Measurements from ENCODE around the gene ITGB4.

ITGB4 gene

DNA sequence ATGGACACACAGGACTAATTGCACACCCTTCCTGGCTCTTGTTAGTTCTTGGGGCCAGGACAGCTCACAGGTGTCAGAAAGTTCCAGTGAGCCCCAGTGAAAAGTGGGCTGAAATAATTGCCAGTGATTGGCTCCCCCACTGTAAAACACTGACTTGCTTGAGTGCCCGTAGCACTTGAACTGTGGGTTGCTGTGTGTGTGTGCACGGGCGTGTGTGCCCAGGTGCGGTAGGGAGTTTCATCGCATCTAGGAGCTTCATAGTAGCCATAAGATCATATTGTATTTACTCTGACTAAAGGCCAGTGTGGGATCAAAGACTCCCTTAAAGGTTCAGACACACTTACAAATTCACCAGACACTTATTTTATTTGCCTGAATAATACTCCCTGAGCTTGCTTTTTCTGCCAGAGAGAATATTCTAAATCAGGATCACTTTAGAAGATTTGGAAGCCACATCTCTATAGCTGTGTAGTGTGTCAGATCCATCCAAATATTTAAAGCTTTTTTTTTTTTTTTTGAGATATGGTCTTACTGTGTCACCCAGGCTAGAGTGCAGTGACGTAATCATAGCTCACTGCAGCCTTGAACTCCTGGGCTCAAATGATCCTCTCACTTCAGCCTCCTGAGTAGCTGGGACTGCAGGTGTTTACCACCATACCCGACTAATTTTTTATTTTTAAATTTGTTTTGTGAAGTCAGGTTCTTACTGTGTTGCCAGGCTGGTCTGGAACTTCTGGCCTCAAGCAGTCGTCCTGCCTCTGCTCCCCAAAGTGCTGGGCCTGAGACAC lies 74.8 kb downstream of the ITGB4 start:
- DNase-seq (ENCODE audit: low spot score): no peak
- in situ Hi-C loops (cut with MboI; ENCODE audit: low sequenced_read_pairs, unreplicated experiment): no loop called here
- TF ChIP-seq, protein P1, sequence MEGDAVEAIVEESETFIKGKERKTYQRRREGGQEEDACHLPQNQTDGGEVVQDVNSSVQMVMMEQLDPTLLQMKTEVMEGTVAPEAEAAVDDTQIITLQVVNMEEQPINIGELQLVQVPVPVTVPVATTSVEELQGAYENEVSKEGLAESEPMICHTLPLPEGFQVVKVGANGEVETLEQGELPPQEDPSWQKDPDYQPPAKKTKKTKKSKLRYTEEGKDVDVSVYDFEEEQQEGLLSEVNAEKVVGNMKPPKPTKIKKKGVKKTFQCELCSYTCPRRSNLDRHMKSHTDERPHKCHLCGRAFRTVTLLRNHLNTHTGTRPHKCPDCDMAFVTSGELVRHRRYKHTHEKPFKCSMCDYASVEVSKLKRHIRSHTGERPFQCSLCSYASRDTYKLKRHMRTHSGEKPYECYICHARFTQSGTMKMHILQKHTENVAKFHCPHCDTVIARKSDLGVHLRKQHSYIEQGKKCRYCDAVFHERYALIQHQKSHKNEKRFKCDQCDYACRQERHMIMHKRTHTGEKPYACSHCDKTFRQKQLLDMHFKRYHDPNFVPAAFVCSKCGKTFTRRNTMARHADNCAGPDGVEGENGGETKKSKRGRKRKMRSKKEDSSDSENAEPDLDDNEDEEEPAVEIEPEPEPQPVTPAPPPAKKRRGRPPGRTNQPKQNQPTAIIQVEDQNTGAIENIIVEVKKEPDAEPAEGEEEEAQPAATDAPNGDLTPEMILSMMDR (IDR thresholded peaks at IDR 0.05; ENCODE audit: borderline replicate concordance, control extremely low read depth, extremely low read depth, insufficient read depth, missing control alignments): no peak

DNA sequence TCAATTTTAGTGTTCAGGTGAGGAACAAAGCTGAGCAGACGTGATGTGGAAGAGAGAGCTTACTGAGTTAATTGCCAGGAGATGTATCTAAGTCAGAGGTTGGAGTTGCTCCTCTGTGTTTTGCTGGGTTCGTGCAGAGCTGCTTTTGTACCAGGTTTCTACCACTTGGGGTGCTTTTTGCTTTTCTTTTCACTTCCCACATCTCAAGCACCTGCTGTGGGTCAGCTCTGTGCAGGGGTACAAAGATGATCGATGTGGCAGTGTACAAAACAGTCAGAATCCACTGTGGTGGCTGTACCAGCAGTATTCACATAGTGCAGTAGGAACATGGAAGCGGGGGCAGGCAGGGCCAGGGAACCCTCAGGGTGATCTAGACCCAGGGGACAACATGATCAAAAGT lies 78.1 kb downstream of the ITGB4 start:
- in situ Hi-C loops (cut with MboI; ENCODE audit: low sequenced_read_pairs, unreplicated experiment): no loop called here
- TF ChIP-seq, protein P1 (IDR thresholded peaks at IDR 0.05; ENCODE audit: borderline replicate concordance, control extremely low read depth, extremely low read depth, insufficient read depth, missing control alignments): no peak
- DNase-seq (ENCODE audit: low spot score): peak; percentile 28

DNA sequence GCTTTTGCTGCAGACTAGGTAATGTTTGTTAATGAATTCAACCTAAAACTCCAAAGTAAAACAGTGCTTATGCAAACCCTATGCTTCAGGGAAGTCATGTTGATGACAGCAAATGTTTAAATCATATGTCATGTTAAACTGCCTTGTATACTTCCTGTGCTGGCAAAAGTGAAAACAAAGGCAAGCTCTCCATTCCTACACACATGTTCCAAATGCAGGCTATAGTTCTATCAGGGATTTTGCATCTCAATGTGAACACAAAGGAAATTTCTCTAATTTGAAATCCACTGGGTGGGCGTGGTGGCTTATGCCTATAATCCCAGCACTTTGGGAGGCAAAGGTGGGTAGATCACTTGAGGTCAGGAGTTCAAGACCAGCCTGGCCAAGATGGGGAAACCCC lies 82.6 kb downstream of the ITGB4 start:
- in situ Hi-C loops (cut with MboI; ENCODE audit: low sequenced_read_pairs, unreplicated experiment): no loop called here
- DNase-seq (ENCODE audit: low spot score): no peak

DNA sequence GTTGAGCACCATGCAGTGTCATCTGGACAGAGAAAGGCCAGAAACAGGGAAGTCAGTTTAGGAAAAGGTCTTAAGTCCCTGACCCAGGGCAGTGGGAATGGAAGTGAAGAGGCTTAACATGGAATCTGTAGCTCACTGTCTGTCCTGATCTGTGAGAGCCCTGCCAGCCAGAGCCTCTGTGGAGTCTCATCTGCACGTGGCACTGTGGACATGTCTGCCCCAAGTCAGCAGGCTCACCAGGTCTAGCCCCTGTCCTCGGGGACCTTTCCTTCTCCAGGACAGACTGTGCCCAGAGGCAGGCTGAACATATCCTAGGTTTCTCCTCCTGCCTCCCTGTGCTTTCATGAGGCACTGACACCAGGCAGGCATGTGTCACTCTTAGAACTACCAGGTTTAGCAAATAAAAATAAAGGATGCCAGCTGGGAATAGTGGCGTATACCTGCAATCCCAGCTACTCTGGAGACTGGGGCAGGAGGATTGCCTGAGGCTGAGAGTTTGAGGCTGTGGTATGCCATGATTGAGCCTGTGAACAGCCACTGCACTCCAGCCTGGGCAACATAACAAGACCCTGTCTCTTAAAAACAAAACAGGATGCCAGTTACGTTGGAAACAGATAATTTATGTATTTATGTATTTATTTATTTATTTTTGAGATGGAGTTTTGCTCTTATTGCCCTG lies 85.7 kb downstream of the ITGB4 start:
- TF ChIP-seq, protein P1 (IDR thresholded peaks at IDR 0.05; ENCODE audit: borderline replicate concordance, control extremely low read depth, extremely low read depth, insufficient read depth, missing control alignments): no peak
- DNase-seq (ENCODE audit: low spot score): no peak
- in situ Hi-C loops (cut with MboI; ENCODE audit: low sequenced_read_pairs, unreplicated experiment): no loop called here

More for the DNA sequence above, 82.6 kb downstream of the ITGB4 start:
- TF ChIP-seq, protein P1 (IDR thresholded peaks at IDR 0.05; ENCODE audit: borderline replicate concordance, control extremely low read depth, extremely low read depth, insufficient read depth, missing control alignments): no peak

Data from GM13976 (cell line).